ENCODE measurements around the gene NRXN2.
A peak's percentile ranks its signal among the peaks of the same experiment; 100 is the strongest.

Gene NRXN2

DNA sequence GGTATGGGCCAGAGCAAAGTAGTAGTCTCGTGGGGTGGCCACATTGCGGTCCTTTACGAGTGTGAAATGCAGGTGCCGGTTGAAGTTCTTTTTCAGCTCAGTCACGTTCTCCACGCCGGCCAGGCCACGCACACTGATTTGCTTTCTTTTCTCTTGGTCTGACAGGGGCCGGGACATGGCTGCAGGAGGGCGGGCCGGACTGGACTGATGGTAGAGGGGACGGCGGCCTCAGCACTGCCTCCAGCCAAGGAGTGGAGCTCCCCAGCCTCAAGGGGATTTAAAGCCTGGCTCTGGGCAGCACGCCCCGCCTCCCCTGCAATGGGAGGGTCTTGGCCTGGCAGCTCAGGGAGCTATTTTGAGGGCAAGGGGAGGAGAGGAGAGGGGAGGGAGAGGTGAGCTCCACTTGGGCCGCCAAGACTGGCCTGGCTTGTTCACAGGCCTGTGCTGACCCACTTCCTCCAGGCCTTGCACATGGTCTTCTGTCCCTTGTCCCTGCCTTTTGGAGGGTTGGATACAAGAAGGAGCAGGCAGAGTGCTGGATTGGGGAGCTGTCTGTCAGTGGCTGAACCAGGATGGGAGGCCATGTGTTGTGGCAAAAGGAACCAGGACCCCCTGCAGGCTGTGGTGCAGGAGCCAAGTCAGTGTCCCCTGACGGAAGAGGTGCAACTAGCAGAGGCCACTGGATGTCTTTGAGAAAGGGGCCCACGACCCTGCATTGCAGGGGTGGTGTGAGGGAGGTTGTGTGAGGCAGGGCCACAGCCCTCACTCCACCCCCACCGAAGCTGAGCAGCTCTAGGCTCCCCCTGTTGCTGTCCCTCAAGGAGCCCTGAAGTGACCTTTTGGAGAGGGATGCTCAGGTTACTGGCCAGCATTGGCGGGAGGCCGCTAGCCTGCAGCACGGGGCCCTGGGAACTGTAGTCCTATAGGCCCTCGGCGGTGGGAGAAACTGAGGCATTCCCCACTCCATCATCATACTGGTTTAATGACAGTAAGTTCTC lies 37.0 kb upstream of the NRXN2 start, which contains the start of gene PYGM:
TSS of gene PYGM (minus strand) at position 253 of the 998 bp plus-strand sequence. CDS start at position 177, 76 bp downstream.
- peak in 47 of 58 donors; percentile 24 to 86 (median 60) for DNase-seq

DNA sequence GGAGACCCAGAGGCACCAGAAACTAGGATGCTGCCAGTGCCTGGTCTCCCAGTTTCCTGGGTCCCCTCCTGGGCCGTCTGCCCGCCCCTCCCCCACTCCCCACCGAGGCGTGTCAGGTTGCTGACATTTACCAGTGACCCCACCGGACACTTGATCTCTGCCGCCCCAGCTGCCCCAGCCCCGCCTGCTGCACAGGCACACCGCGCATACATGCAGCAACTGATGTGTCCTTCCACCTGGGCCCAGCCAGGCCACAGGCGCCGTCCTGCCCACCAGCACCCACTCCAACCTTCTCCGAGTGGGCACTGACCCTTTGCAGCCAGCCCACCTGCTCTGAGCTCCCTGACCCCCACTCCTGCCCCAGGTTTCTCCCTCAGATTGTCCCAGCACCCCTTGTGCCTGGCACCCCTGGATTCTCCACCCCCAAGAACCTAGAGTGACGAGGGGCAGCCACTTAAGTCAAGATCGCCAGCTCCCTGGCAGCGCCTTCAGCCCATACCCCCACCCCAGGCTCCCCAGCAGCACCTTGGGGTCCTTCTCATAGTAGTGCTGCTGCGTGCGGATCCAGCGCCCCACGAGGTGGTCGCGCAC lies 36.2 kb upstream of the NRXN2 start:
- no peak for DNase-seq

DNA sequence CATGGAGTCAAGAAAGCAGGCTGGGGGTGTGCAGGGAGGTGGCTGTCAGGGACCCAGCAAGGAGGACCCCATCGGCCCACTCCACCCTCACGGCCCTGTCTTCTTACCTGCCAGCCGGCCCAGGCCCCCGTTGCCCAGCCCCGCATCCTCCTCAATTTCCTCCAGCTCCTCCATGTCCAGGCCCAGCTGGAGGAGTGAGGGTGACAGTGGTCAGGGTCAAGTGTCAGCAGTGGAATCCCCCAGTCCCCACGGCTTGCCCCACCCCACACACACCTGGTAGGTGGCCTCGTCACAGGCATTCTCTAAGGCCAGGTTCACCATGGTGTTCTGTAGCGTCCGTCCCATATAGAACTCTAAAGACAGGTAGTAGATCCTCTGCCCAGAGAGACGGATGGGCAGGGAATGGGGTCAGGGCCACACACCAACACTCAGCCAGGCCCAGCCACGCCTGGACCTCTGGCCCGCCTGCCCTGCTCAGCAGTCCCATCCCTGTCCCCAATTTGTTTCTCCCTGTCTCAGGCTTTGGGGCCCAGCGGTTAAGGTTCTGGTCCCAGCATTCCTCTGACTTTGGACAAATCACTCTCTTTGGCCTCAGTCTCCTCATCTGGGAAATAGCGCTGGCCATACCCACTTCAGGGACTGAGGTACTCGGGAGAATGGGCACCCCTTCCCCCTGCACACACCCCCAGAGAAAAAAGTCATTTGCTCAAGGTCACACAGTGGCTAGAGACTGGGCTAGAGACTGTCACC lies 35.5 kb upstream of the NRXN2 start:
- DNase-seq: no peak

DNA sequence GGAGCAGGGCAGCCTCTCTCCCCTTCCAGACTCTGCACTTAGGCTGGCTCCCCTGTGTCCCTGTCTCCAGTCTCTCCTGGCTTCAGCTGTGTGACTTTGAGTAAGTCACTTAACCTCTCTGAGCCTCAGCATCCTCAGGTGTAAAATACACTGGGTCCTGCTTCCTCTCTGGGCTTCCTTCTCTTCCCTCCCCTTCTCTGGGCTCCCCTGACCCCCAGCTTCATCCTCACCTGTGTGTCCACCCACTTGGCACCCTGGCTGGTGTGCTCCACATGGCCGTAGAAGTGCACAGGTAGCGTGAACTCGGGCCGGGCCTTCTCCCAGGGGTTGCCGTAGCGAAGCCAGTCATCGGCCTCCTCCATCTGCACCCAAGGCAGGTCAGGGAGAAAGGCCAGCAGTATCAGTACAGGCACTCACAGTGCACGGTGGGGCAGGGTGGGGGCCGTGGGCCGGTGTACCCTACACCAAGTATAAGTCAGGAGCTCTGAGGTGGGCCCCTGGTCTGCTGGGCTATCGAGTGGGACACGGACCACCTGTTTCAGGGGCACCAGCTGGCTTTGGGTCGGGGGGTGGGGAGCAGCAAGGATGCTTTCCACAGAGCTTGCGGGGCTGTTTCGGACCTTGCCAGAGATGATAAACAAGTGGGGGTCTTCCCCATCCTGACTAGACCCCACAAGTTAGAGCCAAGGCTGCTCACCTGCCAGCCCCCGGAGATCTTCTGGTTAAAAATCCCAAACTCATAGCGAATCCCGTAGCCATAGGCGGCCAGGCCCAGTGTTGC lies 34.7 kb upstream of the NRXN2 start:
- DNase-seq: no peak

DNA sequence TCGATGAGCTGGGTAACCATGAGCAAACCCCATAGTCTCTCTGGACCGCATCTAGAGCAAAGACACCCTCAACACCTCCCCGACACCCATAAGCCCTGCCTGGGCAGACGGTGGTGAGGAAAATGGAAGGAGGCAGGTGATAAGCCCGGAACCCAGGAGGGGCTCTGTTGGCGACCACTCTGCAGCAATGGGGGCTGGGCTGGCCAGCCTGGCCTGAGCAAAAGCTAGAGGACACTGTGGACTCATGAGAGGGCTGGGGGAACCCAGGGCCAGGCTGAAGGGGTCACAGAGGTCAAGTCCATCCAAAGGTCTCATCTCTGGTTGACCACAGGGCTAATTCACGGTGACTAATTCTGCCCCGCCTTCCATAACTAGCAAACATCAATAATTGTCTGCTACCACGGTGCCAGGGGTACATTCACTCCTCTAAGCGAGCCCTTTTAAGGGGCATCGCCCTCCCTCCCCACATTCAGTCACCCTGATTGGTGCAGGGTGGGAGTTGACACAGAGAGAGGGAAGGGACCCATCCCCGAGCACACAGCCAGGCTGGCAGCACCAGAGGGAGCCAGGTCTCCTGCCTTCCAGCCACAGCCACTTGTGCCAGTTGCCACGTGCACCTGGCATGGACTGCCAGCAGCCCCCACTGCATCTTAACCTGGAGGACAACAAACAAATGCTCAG lies 32.8 kb upstream of the NRXN2 start:
- no peak for DNase-seq

DNA sequence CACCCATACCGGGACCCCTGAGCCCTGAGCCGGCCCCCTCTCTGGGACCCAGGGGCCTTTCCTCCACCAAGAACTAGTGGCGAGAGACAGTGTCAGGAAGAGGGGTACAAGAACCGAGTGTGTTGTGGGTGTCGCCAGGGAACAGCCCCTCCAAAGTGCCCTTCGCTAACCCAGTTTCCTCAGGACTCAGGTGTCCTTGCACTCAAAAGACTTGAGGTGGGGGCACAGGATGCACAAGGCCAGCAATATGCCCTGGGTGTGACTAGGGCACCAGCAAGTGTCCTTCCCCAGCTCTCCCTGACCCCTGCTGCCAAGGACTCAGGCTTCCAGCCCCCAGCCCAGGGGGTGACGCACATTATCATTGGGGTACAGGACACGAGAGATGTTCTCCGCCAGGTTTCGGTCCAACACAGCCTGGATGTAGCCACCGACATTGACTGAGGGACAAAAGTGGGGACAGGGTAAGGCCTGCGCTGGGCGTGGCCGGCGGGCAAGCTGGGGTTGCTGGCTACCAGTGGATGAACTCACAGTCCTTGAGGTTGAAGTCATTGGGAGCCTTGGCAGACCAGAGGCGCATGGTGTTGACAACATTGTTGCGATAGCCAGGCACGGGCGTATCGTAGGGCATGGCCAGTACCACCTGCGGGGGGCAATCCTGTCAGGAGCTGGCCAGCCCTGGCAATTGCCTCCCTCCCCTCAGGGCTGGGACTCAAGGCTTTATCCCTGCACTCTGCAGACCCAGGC lies 32.1 kb upstream of the NRXN2 start:
- DNase-seq: no peak

DNA sequence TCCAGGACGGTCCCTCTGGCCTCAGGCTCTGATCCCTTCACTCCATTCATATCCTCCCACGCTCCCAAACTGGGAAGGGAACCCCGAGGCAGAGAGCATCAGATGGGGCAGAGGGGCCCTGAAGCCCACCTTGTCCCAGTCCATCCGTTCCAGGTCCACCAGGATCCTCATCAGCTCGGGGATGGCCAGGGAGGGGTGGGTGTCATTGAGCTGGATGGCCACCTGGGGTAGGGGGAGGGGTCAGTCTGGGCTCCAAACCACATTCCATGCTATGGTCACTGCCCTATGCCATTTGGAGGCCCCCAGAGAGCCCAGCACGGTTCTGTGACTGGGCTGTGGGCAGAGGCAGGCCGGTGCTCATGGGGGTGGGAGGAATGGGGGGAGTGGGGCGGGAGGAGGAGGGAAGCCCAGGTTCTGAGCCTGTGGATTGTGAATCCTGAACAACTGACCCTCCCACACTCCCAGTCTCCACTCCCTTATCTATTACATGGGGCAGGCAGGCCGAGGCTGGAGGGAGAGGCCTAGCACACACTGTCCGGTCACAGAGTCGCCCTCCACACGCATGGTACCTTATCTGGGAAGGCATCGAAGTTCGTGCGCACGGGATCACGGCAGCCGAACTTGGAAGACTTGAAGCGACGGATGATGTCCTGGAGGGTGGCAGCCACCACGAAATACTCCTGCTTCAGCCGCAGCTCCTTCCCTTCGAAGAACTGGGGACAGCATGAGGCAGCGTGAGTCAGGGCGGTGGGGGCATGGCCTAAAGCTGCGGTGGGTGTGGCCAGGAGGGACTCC lies 31.3 kb upstream of the NRXN2 start:
- no peak for DNase-seq

DNA sequence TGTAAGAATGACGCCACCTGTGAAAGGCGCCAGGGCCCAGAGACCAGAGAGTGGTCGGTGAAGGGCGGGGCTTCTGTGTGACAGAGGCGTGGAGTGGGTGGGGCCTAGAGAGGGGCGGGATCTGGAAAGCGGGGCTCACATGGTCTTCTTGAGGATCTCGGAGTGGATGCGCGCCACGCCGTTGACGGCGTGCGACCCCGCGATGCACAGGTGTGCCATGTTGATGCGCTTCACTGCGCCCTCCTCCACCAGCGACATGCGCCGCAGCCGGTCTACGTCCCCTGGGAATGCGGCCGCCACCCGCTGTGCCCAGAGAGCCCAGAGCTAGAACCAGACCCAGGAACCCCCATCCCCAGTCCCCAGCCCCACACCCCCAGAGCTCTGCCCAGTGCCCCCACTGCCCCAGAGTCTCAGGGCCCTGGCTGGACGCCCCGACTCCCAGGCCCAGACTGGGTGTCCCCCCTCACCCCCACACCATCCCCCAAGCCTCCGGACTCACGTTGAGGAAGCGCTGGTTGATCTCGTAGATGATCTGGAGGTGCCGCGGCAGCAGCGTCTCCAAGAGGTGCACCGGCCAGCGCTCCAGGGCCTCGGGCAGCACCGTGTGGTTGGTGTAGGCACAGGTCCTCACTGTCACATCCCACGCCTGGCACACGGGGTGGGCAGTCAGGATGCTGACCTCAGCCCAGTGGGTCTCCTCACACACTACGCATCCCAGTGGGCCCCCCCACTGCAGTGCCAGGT lies 30.6 kb upstream of the NRXN2 start:
- no peak for DNase-seq

DNA sequence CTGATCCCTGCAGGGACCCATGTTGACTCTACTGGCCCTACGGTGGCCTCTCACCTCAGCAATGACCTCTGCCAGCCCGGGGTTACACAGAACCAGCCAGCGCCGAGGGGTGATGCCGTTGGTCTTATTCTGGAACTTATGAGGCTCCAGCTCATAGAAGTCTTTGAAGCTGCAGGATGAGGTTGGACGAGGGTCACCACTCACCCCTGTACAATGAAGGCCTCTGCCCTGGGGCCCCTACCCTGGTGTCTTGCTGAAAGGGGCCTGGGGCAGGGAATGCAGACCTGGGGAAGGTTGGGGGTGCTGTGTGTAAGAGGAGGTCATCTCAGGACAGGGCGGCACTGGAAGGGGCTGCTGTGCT lies 30.0 kb upstream of the NRXN2 start:
- DNase-seq: no peak

DNA sequence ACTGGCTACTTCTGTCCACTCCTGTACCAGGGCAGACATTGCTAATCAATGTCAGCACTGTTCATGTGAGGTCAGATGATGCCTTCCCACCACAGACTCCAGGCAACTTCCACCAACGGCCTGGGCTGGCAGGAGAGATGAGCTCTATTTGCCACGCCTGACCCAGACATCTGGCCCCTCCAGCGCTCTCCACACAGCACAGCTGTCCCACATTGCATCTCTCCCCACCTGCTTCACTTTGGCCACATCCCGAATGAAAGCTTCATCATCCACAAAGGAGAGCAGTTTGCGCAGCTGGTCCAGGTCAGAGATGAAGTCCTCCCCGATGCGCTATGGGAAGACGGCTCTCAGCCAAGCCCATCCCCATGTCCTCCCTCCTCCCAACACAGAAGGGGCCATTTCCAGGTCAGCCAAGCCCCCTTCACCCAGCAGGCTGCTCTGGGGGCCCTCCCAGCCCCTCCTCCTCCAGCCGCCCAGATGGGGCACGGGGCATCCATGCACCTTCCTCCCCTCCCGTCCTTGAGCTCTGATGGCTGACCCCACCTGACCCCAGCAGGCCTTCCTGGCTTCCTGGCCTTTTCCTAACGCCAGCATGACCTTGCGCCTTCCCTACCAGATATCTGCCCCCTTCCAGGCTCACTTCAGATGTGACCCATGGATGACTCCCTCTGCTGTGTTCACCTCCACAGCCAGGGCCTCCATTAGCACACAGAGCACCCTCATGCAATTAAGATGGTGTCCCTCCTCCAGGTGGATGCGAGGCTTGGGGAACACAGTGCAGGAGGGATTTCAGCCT lies 29.4 kb upstream of the NRXN2 start:
- no peak for DNase-seq

DNA sequence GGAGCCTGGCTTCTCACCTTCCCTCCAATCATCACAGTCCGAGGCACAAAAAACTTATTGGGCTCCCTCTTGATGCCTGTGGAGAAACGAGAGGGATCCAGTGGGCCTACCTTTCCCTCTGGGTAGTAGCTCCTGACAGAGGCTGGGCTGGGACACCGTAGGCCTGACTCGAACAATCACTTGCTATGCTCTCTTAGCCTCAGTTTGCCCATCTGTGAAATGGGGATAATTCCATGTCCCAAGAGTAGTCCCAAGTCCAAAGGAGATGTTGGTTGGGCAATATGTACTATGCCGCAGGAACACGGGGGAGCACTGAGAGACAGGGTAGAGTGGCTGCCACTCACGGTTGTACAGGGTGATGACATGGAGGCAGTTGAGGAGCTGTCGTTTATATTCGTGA lies 28.6 kb upstream of the NRXN2 start:
- DNase-seq: no peak

DNA sequence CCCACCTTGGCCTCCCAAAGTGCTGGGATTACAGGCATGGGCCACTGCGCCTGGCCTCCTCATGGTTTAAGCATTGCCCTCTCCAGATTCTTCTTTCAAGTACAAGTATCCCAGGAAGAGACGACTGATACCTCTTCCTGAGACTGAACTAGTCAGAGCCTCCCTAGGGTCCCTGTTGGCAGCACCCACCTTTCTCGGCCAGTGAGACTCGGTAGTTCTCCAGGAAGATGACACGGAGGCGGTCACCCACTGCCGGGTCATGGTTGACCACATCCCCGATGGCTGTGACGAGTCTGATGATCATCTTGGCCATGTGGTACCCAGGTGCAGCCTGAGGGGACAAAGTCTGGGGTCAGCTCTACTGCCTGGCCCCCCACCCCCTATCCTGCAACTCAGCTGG lies 28.1 kb upstream of the NRXN2 start:
- DNase-seq: no peak

DNA sequence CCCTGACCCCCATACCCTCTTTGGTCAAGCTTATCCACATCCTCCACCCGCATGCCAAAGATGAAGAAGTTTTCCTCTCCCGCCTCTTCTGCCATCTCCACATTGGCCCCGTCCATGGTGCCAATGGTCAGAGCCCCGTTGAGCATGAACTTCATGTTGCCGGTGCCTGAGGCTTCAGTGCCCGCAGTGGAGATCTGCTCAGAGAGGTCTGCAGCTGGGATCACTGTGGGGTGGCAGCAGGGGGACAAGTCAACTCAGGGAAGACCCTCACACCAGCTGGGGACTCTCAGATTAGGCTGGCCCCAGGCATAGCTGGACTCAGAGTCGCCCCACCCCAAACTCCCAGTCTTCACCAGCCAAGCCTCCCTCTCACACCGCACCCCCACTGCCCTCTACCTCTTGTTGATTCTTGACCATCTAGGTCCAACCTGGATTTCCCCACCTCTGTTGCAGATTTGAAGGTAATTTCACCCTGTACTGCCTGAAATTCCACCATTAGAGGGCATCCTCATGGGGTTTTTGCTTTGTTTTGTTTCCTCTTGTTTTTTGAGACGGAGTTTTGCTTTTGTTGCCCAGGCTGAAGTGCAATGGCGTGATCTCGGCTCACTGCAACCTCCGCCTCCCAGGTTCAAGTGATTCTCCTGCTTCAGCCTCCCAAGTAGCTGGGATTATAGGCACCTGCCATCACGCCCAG lies 27.5 kb upstream of the NRXN2 start:
- no peak for DNase-seq

DNA sequence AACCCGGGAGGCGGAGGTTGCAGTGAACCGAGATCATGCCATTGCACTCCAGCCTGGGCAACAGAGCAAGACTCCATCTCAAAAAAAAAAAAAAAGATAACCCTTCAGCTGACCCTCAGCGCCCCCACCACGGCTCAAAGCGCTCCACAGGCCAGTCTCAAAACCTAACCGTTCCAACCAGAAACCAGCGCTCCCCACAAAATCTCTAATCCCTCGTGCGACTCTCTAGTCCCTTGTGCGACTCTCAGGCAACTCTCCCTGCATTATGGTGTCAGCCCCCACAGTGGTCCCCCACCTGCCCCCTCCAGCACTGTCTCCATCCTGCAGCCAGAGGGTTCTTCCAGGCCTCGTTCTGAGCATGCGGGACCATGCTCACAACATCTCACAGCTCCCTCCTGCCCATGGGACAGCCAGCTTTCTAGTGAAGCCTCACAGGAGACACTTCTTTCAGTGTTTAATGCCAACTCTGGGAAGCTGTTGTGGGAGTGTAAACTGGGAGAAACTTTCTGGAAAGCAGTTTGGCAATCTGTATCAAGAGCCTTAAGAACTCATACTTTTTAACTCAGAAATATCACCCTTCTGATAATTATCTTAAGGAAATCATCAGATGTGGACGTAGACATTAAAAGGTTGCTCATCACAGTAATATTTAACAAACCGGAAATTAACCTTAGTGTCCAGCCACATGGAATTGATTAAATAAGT lies 25.1 kb upstream of the NRXN2 start:
- no peak for DNase-seq

DNA sequence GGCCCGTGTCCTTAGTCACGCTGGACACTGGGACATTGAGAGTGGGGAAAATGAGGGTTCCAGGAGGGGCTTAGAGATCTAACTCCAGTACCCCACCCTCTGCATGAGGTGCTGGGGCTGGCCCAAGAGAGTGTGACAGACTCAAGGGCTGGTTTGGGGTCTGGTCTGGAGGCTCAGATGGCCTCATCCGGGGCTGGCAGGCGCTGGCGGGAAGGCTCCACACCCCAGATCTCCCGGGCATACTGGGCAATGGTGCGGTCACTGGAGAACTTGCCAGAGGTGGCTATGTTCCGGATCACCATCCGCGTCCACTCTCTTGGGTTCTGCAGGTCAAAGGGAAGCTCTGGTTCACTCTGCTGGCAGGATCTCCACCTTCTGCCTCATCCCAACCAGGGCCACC lies 23.5 kb upstream of the NRXN2 start:
- DNase-seq: no peak
